ENCODE data around the gene ADGRV1.
"Not testable (repeated sequence)": the region's sequence is repeated elsewhere in the genome, so short reads cannot be mapped to it uniquely, and the experiment has no call there.

Gene ADGRV1

DNA sequence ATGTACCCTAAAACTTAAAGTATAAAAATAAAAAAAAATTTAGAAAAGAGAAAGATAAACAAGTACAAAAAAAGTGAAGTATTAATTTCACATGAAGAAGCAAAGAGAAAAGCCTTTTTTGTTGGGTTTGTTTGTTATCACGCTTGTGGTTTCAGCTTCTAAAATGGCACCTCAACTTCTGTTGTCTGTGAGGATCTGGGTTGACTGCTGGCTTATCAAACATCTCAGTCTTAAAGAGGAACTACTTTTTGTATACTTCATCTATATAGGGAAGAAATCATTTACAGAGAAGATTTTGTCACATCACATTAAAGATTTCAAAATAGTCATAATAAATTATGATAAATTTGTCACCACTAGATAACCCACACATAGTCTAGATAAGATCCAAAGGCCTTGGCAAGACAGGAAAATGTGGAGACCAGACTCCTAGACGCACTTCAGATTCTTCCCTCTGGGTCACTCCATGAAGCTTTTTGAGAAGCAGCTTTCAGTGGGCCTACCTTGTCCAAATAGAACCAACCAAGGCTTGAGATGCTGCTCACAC lies 8.8 kb upstream of the ADGRV1 start:
- DNase-seq (ENCODE audit: low read depth): no peak

DNA sequence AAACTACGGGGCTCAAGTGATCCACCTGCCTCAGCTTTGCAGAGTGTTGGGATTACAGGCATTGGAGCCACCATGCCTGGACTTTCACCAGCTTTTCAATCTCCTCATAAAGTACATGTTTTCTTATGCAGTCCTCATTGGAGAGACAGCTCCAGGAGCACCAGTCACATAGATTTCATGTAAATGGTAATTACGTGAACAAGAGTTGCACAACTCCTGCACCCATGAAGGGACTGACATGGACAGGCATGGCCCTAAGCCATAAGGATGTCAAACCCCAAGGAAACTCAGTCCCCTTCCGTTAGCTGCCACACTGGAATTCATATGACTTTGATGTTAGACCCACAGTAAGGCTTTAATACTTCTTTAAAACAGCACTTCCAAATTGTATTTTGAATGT lies 7.6 kb upstream of the ADGRV1 start:
- no peak for DNase-seq (ENCODE audit: low read depth)

DNA sequence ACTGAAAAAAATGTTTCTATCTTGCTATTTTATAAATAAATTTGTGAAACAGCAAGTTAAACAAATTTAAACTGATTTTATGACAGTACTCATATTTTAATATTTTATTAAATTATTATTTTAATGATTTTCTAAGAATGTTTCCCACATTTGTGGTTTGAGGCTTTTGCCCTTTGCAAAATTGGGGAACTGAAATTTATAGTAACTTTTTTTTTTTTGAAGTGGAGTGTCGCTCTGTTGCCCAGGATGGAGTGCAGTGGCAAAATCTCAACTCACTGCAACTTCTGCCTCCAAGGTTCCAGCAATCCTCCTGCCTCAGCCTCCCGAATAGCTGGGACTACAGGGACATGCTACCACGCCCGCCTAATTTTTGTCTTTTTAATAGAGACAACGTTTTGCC lies 7.2 kb upstream of the ADGRV1 start:
- DNase-seq (ENCODE audit: low read depth): no peak

DNA sequence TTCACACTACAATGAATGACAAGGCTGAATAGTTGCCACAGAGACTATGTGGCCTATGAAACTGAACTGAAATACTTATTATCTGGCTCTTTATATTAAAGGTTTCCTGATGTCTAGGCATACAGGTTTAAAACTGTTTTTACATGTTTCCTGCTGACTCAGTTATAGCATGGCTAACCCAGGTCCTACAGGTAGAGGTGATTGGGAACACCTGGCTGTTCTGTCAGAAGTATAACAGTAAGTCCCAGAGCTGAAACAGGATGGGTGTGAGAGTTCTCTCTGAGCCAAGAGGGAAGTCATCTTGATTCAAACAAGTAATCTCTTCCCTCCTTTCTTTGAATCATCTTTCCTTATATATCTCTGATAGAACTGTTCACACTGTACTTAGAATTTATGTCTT lies 4.9 kb upstream of the ADGRV1 start:
- no peak for DNase-seq (ENCODE audit: low read depth)

DNA sequence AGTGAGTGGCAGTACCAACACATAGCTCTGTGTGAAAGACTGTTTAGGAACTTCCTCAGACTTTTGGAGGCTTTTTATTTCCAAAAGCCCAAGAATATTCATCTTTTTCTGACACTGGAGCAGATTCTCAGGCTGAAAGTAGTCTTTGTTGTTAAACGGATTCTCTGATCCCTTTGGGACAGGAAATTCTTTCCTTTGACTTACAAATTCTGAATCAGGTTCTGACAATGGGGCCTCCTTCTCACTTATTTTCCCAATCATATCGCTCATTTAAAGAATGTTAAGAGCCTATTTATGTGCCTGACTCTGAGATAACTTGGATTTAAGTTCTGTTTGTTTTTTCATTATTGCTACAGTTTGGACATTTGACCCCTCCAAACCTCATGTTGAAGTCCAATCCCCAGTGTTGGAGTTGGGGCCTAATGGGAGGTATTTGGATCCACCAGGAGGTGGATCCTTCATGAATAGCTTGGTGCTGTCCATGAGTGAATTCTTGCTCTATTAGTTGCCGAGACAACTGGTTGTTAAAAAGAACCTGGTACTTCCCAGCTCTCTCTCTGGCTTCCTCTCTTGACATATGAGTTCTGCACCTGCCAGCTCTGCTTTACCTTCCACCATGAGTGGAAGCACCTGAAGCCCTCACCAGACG lies 4.1 kb upstream of the ADGRV1 start:
- DNase-seq (ENCODE audit: low read depth): no peak

- no peak for DNase-seq (ENCODE audit: low read depth)
Observed at GRCh38 chr5:90555666-90556065, 2.9 kb upstream of the ADGRV1 start.

DNA sequence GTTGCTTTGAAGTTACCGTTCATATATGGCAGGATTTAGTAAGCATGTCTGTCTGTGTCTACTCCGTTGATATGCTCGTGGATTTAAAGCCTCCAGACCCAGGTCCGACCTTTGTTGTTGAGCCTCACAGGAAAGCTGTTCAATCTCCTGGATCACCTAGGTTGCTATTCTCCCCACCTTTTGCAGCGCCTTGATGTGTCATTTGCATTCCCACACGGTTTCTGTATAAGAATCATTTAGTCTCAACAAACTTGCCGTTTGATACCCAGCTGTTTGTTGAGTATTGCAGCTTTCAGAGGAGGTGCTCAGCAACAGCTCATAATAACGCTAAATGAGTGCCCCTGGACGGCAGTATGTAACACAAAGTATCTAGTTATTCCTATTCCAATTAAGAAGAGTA lies 1.2 kb upstream of the ADGRV1 start:
- DNase-seq (ENCODE audit: low read depth): no peak

DNA sequence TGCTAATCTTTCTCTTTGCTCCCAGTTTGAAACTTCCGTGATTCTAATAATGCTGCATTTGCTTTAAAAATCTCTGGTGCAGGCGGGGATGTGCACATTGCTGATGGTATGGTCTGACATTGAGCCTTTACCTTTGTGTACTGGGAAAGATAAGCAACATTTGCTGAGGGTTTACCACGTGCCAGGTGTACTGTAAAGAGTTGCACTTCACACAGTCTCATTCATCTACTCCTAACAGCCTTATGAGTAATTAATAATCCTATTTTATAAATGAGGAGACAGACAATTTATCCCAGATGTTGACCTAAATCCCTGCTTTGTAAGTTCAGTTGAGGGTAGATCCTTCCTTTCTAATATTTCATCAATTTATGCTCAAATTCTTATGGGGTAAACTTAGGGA lies 726 bp upstream of the ADGRV1 start:
- no peak for DNase-seq (ENCODE audit: low read depth)

DNA sequence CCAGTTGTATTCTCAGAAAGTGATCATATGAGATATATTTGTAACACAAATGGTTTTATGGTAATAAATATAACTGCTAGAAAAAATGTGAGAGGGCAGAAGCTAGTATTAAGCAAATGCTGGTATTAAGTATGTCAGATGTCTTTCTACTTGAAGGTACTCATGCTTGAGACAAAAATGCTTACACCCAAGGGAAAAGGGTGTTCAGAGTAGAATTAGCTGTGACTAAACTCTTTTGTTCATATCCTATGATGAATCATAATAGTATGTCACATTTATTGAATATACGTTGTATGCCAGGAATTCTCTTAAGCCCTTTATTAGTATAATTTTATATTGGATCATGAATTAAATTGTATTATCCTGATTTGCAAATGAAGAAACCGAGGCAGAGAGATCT lies 2.2 kb downstream of the ADGRV1 start:
- no peak for DNase-seq (ENCODE audit: low read depth)

- DNase-seq (ENCODE audit: low read depth): no peak
Observed at GRCh38 chr5:90561766-90562165, 3.2 kb downstream of the ADGRV1 start.

- no peak for DNase-seq (ENCODE audit: low read depth)
Observed at GRCh38 chr5:90562341-90562740, 3.7 kb downstream of the ADGRV1 start.

DNA sequence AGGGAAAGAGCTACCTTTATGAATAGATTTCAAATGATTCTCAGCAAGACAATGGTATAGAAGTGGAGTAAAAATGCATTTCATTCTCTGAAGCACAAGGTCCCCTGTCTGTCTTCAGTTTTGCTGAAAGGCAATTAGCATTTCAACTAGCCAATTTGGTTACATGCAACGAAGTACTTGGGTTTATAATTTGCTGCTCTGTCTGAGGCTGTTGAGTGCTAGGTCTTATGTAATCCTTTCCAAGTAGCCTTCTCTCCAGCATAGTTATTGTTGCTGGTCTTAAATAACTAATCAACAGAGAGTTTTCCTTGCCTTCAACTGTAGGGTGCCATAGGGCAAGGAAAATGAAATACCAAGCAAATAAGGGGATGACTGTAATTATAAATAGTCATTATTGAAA lies 4.5 kb downstream of the ADGRV1 start:
- no peak for DNase-seq (ENCODE audit: low read depth)

- no peak for DNase-seq (ENCODE audit: low read depth)
Observed at GRCh38 chr5:90565491-90565890, 6.9 kb downstream of the ADGRV1 start.

GRCh38 chr5:90569084-90569483 lies 10.5 kb downstream of the ADGRV1 start:
- DNase-seq (ENCODE audit: low read depth): no peak

GRCh38 chr5:90570034-90570433 lies 11.4 kb downstream of the ADGRV1 start:
- DNase-seq (ENCODE audit: low read depth): no peak

DNA sequence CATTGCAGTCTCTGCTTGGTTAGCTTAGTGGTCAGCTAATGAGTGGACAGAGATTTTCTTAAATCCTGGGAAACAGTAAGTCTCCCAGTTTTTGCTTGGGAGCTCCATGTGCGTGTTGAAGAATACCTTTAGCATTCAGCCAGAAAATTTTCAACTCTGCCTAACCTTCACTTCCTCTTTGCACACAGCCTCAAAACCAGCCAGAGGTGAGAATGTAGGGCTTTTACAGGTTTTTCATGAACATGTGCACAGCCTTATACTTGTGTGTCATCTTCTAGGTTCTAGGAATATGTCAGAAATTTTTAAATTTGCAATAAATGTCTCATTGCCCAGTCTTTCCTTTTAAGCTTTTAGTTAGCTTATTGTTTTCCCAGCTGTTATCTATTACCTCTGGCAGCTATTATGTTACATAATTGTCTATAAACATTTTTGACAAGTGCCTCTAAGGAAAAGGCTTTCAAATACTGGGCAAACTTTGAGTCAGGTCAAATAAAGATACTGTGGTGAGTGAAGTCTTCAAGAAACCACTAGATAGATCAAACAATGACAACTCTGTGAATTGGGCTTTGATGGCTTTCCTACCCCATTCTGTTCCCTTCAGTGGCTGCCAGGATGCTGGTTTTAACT lies 12.7 kb downstream of the ADGRV1 start:
- DNase-seq (ENCODE audit: low read depth): no peak

- no peak for DNase-seq (ENCODE audit: low read depth)
Observed at GRCh38 chr5:90575712-90576111, 17.1 kb downstream of the ADGRV1 start.

DNA sequence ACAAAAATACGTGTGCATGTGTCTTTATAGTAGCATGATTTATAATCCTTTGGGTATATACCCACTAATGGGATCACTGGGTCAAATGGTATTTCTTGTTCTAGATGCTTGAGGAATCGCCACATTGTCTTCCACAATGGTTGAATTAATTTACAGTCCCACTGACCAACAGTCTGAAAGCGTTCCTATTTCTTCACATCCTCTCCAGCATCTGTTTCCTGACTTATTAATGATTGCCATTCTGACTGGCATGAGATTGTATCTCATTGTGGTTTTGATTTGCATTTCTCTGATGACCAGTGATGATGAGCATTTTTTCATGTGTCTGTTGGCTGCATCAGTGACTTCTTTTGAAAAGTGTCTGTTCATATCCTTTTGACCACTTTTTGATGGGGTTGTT lies 18.0 kb downstream of the ADGRV1 start:
- not testable (repeated sequence) for DNase-seq (ENCODE audit: low read depth)

DNA sequence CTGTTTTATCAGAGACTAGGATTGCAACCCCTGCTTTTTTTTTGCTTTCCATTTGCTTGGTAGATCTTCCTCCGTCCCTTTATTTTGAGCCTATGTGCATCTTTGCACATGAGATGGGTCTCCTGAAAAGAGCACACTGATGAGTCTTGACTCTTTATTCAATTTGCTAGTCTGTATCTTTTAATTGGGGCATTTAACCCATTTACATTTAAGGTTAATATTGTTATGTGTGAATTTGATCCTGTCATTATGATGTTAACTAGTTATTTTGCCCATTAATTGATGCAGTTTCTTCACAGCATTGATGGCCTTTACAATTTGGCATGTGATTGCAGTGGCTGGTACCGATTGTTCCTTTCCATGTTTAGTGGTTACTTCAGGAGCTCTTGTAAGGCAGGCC lies 21.3 kb downstream of the ADGRV1 start:
- DNase-seq (ENCODE audit: low read depth): not testable (repeated sequence)

DNA sequence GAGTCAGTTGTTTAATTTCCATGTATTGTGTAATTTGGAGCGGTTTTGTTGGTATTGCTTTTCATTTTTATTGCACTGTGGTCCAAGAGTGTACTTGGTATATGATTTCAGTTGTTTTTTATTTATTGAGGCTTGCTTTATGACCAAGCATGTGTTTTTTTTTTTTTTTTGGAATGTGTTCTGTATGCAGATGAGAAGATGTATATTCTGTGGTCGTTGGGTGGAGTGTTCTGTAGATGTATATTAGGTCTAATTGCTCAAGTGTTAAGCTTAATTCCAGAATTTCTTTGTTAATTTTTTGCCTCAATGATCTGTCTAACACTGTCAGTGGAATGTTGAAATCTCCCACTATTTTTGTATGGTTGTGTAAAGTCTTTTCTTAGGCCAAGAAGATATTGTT lies 23.4 kb downstream of the ADGRV1 start:
- no peak for DNase-seq (ENCODE audit: low read depth)

GRCh38 chr5:90585337-90585986 lies 26.9 kb downstream of the ADGRV1 start:
- no peak for DNase-seq (ENCODE audit: low read depth)

- DNase-seq (ENCODE audit: low read depth): no peak
Observed at GRCh38 chr5:90586469-90586868, 27.9 kb downstream of the ADGRV1 start.

- DNase-seq (ENCODE audit: low read depth): no peak
Observed at GRCh38 chr5:90590170-90590569, 31.6 kb downstream of the ADGRV1 start.
